Measurements from ENCODE around the gene THAP7.

The THAP7 gene

DNA sequence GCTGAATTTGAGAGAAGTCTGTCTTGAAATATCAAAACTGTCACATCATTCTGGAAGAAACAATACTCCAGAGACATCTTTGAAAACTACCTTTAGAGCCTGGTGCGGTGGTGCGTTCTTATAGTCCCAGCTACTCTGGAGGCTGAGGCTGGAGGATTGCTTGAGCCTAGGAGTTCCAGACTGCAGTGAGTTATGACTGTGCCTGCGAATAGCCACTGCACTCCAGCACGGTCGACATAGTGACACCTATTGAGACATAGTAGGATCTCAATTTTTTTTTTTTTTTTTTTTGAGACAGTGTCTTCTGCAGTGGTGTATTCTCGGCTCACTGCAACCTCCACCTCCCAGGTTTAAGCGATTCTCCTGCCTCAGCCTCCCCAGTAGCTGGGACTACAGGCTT is 46.4 kb downstream of the THAP7 start:
- peak overlapping the region; percentile 58 for H3K27ac ChIP-seq (ENCODE audit: poor library complexity, severe bottlenecking)
- H3K36me3 ChIP-seq (ENCODE audit: low read depth): peaks cover 41% of the 10 kb centered on the region
- no peak overlapping the region for H3K4me3 ChIP-seq (ENCODE audit: severe bottlenecking)
- peaks cover 37% of the 10 kb centered on the region for H3K4me1 ChIP-seq (ENCODE audit: insufficient read depth, poor library complexity, severe bottlenecking)
- no peaks in the 10 kb centered on the region for H3K27me3 ChIP-seq (ENCODE audit: insufficient read depth, poor library complexity, severe bottlenecking)
- H3K9me3 ChIP-seq (ENCODE audit: severe bottlenecking): peaks cover 1% of the 10 kb centered on the region
- ATAC-seq (ENCODE audit: low read depth) (no peak), DNase-seq (ENCODE audit: low spot score) (no peak)
- TF ChIP-seq, protein P1, sequence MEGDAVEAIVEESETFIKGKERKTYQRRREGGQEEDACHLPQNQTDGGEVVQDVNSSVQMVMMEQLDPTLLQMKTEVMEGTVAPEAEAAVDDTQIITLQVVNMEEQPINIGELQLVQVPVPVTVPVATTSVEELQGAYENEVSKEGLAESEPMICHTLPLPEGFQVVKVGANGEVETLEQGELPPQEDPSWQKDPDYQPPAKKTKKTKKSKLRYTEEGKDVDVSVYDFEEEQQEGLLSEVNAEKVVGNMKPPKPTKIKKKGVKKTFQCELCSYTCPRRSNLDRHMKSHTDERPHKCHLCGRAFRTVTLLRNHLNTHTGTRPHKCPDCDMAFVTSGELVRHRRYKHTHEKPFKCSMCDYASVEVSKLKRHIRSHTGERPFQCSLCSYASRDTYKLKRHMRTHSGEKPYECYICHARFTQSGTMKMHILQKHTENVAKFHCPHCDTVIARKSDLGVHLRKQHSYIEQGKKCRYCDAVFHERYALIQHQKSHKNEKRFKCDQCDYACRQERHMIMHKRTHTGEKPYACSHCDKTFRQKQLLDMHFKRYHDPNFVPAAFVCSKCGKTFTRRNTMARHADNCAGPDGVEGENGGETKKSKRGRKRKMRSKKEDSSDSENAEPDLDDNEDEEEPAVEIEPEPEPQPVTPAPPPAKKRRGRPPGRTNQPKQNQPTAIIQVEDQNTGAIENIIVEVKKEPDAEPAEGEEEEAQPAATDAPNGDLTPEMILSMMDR (IDR thresholded peaks at IDR 0.05; ENCODE audit: poor library complexity, severe bottlenecking): no peak

DNA sequence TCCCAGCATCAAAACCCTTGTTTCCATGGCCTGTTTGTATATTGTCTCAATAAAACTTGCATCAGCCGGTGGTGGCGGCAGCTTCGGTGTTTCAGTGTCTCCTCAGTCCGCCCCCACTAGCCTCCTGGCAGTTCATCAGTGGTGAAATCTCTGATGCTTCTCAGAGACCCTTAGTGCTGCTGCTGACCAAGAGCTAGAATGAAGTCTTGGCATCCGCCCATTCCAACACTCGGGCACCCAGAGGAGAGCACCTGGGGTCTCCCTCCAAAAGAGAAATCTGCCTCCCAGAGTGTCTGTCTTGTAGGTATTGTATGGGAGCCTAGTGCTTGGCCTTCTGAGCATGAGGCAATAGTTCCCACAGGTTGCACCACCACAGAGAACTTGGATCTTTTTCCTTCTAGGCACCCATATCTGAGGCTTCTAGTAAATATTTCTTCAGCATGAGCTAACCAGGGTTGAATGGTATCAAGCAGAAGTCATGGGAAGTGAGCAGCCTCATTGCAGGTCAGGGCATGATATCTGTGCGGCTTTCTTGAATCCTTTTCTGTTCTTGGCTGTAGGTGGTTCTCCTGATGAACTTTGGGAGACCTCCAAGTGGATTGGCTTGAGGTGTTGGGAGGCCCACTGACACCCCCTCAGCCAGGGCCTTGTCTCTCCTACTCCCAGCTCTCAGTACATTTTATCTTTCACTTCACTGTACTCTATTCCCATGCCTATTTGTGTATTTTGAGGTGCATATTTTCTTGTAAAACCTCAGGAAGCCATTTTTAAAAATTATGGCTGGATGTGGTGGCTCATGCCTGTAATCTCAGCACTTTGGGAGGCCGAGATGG is 48.0 kb downstream of the THAP7 start:
- Histone ChIP-seq H3K9me3 (ENCODE audit: severe bottlenecking) (peaks cover 1% of the 10 kb centered on the region), H3K36me3 (ENCODE audit: low read depth) (peaks cover 58% of the 10 kb centered on the region), H3K4me3 (ENCODE audit: severe bottlenecking) (no peak overlapping the region), H3K4me1 (ENCODE audit: insufficient read depth, poor library complexity, severe bottlenecking) (peaks cover 44% of the 10 kb centered on the region), H3K27ac (ENCODE audit: poor library complexity, severe bottlenecking) (peak overlapping the region; percentile 85), H3K27me3 (ENCODE audit: insufficient read depth, poor library complexity, severe bottlenecking) (no peaks in the 10 kb centered on the region)
- ATAC-seq (ENCODE audit: low read depth): peak; percentile 61
- TF ChIP-seq, protein P1 (IDR thresholded peaks at IDR 0.05; ENCODE audit: poor library complexity, severe bottlenecking): no peak
- DNase-seq (ENCODE audit: low spot score): no peak

DNA sequence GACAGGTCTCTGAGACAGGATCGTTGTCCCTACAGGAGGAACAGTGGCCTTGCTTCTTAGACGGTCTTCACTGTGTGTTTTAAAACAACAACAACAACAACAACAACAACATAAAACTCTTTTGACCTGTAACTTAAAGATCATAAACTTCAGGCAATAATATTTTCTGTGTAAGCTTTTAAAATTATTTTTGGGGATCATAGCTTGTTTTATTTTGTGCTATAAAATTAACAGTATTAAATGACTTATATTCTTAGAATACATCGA is 48.6 kb downstream of the THAP7 start:
- TF ChIP-seq, protein P1 (IDR thresholded peaks at IDR 0.05; ENCODE audit: poor library complexity, severe bottlenecking): no peak
- Histone ChIP-seq H3K4me3 (ENCODE audit: severe bottlenecking) (no peak overlapping the region), H3K36me3 (ENCODE audit: low read depth) (peaks cover 63% of the 10 kb centered on the region), H3K27me3 (ENCODE audit: insufficient read depth, poor library complexity, severe bottlenecking) (no peaks in the 10 kb centered on the region), H3K9me3 (ENCODE audit: severe bottlenecking) (no peaks in the 10 kb centered on the region), H3K27ac (ENCODE audit: poor library complexity, severe bottlenecking) (peak overlapping the region; percentile 85), H3K4me1 (ENCODE audit: insufficient read depth, poor library complexity, severe bottlenecking) (peaks cover 42% of the 10 kb centered on the region)
- ATAC-seq (ENCODE audit: low read depth) (no peak), DNase-seq (ENCODE audit: low spot score) (no peak)

DNA sequence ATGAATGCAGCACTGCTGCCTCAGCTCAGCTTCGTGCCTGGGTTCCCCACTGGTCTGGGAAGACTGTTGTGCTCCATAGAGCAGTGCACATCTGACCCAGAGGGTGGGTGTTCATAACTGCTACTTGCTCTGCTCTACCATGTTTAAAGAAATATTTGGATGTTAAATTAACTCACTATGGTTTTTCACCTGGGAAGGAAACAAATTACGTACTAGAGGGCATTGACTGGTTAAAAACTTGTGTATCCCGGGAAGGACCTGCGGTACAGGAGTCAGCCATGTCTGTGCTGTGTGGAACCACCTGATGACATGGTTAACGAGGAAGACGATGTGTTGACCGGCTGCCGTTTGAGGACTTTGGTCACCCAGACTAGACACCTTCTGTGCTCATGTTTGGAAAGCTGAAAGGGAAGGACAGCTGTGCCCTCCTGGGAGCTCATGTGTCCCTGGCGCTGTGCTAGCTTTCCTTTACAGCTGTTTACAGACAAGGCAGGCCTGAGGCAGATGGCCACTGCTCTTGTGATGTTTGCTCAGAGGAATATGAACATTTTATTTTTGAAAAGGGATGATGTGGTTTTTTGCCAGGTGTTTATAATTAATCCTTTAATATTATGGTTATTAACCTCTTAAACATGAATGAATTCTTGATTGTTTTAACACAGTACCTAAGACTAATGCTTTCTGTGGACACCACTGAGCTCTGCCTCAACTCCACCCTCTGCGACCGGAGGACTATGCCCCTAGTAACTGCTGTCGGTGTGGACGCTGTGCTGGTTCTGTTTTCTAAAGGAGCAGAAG is 49.2 kb downstream of the THAP7 start:
- Histone ChIP-seq H3K4me3 (ENCODE audit: severe bottlenecking) (no peak overlapping the region), H3K4me1 (ENCODE audit: insufficient read depth, poor library complexity, severe bottlenecking) (peaks cover 41% of the 10 kb centered on the region), H3K9me3 (ENCODE audit: severe bottlenecking) (no peaks in the 10 kb centered on the region), H3K27ac (ENCODE audit: poor library complexity, severe bottlenecking) (peak overlapping the region; percentile 85), H3K36me3 (ENCODE audit: low read depth) (peaks cover 63% of the 10 kb centered on the region), H3K27me3 (ENCODE audit: insufficient read depth, poor library complexity, severe bottlenecking) (no peaks in the 10 kb centered on the region)
- TF ChIP-seq, protein P1 (IDR thresholded peaks at IDR 0.05; ENCODE audit: poor library complexity, severe bottlenecking): no peak
- no peak for DNase-seq (ENCODE audit: low spot score)
- ATAC-seq (ENCODE audit: low read depth): no peak

Measured in RWPE2 (cell line).